OCI-LY7 (cell line): ENCODE measurements around the gene IQUB.

Source experiments
- EZH2phosphoT487 ChIP-seq: fragments of 200-600 bp; sonication (generic); IDR thresholded peaks from 2 replicates; pipeline ENCODE4 v1.6.1; 2018; ENCODE audit warnings: low read depth, borderline replicate concordance, mild to moderate bottlenecking, mixed run types, antibody characterized with exemption, low read length, moderate library complexity, mixed read lengths
- TF ChIP-seq, protein P1 (sequence below): fragments of 200-600 bp; sonication (generic); conservative IDR thresholded peaks from 2 replicates; pipeline ENCODE4 v1.5.1; 2014; ENCODE audit warnings: mild to moderate bottlenecking, antibody characterized with exemption, low read length, moderate library complexity, mixed read lengths

DNA sequence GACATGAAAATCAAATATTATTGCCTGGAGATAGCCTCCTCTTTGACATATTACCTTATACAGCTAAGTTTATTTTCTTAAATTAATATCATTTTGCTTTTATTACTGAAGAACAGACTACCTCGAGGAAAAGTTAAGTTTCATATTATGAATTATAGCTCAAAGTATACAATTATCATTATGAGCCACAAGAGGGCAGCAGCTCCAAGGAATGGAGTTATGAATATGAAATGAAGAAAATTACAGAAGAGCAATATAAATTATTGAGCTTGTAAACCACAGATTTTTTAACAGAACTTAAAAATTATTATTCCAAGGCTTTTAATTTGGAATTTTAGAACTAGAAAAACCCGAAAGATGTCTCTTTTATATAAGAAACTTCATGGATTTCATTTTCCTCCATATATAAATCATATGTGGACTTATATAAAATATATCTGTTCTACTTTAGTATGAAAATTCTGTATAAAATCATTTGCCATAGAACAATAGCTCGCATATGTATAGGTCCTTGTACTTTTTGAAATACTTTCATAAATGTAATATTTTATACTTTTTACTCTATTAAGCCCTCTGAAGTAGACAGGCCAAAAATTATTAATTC lies 40.1 kb downstream of the IQUB start:
- TF ChIP-seq, protein P1, sequence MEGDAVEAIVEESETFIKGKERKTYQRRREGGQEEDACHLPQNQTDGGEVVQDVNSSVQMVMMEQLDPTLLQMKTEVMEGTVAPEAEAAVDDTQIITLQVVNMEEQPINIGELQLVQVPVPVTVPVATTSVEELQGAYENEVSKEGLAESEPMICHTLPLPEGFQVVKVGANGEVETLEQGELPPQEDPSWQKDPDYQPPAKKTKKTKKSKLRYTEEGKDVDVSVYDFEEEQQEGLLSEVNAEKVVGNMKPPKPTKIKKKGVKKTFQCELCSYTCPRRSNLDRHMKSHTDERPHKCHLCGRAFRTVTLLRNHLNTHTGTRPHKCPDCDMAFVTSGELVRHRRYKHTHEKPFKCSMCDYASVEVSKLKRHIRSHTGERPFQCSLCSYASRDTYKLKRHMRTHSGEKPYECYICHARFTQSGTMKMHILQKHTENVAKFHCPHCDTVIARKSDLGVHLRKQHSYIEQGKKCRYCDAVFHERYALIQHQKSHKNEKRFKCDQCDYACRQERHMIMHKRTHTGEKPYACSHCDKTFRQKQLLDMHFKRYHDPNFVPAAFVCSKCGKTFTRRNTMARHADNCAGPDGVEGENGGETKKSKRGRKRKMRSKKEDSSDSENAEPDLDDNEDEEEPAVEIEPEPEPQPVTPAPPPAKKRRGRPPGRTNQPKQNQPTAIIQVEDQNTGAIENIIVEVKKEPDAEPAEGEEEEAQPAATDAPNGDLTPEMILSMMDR: peak; percentile 92
- TF ChIP-seq EZH2phosphoT487: no peak
